ENCODE measurements around the gene GPATCH8.

DNA sequence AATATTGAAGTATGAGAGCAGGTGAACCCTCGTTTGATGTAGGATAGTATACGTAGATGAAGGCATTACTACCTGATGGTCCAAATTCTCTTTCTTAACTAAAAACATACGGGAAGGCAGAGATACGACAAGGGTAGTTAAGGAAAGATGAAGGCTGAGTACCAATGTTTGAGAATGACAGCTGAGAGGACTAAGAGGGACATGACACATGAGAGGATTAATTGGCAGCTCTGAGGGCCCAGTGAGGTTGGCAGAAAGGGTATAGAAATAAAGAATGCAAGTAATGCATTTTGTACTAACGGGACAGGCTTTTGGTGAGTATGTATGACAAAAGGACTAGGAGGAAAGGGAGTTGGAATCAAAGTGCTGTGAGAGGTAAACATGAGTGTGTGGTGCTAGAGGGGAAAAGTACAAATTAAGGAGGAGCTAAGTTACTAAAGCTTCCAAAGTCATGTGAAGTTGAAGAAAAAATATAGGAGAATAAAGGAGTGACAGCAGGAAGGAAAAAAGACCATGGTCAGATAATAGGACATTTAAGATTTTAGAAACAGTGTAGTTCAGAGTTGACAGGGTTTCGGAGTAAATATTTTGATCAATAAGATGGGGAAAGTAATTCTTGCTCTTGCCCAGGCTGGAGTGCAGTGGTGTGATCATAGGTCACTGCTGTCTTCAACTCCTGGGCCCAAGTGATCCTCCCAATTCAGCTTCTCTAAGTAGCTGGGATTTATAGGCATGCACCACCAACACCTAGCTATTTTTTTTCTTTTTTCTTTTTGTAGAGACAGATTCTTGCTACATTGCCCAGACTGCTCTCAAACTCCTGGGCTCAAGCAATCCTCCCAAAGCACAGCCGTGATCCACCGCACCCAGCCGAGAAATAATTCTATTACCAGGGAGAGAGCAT, 70.7 kb downstream of the GPATCH8 start:
- TF ChIP-seq, protein P1, sequence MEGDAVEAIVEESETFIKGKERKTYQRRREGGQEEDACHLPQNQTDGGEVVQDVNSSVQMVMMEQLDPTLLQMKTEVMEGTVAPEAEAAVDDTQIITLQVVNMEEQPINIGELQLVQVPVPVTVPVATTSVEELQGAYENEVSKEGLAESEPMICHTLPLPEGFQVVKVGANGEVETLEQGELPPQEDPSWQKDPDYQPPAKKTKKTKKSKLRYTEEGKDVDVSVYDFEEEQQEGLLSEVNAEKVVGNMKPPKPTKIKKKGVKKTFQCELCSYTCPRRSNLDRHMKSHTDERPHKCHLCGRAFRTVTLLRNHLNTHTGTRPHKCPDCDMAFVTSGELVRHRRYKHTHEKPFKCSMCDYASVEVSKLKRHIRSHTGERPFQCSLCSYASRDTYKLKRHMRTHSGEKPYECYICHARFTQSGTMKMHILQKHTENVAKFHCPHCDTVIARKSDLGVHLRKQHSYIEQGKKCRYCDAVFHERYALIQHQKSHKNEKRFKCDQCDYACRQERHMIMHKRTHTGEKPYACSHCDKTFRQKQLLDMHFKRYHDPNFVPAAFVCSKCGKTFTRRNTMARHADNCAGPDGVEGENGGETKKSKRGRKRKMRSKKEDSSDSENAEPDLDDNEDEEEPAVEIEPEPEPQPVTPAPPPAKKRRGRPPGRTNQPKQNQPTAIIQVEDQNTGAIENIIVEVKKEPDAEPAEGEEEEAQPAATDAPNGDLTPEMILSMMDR (conservative IDR thresholded peaks at IDR 0.05; ENCODE audit: low read length), result no peak
- no peak for TF ChIP-seq EZH2phosphoT487 (IDR thresholded peaks at IDR 0.05; ENCODE audit: borderline replicate concordance)
